HG03066 (cell line): ENCODE measurements around the gene MAPK8IP1.
"Not testable (repeated sequence)": the region's sequence is repeated elsewhere in the genome, so short reads cannot be mapped to it uniquely, and the experiment has no call there.

Experiments
- ATAC-seq: cut with Tn5 transposase; IDR thresholded peaks from one replicate; pipeline ENCODE4 v1.9.1; 2021; ENCODE audit warnings: low read depth; ENCODE audit not compliant: unreplicated experiment

The MAPK8IP1 gene

DNA sequence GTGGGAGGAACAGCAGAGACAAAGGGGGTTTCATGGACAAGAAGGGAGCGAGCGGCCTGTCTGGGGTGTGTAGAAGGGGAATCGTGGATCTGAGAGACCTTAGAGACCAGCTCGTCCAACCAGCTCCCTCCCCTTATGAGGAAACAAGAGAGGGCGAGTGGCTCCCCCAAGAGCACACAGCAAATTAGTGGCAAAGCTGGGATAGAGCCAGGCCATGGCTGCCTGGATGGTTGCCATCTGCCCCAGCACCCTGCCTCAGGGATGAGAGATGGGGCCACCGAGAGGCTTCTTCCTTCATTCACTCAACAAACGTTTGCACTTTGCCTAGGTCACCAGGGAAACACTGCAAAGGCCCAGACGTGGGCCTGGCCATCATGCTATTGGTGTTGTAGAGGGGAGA lies 4.1 kb downstream of the MAPK8IP1 start:
- ATAC-seq: no peak

- ATAC-seq: no peak
These were observed 4.5 kb downstream of the MAPK8IP1 start for GRCh38 chr11:45889966-45890365.

- ATAC-seq: no peak
These were observed 5.6 kb downstream of the MAPK8IP1 start for GRCh38 chr11:45890886-45891550.

DNA sequence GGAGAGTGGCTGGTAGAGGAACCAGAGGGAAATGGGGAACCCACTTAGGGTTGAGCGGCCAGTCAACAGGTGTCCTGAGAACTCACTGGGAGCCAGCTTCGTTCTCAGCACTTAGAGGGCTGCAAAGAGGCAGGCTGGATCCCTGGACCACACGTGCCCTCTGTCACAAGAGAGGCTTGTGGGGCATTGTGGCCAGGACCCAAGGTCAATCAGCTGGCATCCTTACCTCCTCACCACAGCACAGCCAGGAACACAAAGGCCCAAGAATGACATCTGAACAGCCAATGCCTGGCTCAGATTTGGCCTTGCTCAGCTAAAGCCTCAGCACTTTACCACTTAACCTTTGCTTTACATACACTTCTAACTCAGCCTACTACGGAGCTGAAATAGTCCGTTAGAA lies 7.4 kb downstream of the MAPK8IP1 start:
- no peak for ATAC-seq

DNA sequence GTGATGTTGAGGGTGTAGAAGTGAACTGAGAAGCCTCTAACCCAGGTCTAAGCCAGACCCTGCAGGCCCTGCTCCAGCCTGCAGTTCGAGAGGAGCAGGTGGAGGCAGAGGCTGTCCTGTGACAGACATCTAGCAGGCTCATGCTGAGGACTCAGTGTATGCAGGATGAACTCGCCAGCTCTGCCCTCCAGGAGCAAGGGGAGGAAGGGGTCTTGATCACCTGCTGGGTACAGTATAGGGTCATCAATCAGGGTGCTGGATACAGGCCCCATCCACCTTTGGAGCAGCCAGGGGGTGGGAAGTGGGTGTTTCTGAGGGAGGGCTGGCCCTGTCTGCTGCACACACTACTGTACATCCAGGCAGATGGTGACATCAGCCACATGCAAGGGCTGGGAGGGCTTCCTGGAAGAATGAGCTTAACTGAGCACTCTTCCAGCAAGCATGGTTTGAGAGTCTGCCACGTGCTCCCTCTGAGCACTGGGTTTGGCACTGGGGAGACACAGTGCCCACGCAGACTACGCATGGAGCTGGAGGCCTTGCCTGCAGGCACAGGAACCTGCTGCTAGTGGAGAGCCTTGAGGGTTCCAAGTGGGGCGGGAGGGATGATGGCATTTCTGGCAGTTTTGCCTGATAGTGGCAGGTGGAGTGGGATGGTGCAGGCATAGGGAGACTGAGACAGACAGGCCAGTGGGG lies 9.2 kb downstream of the MAPK8IP1 start:
- no peak for ATAC-seq

- ATAC-seq: no peak
These were observed 10.3 kb downstream of the MAPK8IP1 start for GRCh38 chr11:45895553-45896259.

DNA sequence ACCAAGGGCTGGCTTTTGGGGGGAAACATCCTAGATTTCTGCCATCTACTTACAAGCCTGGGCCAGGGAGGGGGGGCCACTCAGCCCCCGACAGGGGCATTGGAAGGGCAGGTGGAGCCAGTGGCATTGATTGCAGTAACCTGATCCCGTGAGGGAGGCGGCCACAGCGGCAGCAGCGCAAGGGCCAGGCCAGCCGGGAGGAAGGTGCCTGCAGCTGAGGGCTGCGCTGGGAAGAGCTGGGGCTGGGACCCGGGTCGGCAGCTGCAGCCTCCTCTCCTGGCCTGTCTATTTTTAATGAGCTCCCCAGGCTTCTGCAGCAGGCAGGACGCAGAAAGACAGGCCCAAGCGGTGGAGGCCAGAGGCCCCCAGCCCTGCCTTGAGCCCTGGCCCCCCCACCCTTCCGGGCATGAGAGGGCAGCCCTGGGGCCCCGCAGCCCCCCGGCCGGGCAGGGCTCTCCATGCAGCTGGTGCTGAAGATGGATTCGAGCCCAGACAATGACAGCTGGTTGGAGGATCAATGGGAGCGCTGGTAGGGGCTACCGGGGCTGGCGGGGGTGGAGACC lies 11.1 kb downstream of the MAPK8IP1 start:
- ATAC-seq: no peak

DNA sequence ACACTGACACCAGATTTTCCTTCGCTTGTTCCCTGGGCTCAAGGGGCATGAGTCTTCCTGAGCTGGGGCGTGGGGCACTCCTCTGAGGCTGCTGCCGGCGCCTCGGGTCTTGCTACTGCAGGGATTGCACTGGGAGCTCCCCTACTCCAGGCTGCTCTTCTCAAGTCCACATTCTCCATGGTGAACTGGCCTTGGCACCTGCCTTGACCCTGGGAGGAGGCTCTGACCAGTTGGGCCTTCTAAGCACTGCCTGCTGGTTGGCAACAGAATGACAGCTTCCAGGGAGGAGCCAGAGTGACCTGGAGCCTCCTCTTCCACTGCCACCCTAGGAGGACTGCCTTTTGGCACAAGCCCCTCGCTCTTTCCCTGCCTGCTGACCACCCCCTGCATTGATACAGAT lies 12.1 kb downstream of the MAPK8IP1 start:
- ATAC-seq: no peak

DNA sequence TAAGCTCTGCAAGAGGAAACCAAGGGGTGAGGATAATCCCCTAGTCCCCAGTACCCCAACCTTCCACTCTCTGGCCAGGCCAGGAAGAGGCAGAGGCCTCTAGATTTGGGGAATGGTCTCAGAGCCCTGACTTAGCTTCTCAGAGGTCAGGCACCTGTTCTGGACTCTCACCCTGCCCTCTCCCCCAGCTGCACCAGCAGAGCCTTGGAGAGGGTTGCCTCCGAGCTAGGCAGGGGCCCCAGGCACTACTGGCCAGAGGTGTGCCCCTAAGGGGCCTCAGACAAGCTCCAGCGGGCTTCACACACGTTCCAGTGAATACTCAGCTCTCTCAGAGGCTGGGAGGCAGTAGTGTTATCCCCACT lies 13.6 kb downstream of the MAPK8IP1 start:
- ATAC-seq: no peak

DNA sequence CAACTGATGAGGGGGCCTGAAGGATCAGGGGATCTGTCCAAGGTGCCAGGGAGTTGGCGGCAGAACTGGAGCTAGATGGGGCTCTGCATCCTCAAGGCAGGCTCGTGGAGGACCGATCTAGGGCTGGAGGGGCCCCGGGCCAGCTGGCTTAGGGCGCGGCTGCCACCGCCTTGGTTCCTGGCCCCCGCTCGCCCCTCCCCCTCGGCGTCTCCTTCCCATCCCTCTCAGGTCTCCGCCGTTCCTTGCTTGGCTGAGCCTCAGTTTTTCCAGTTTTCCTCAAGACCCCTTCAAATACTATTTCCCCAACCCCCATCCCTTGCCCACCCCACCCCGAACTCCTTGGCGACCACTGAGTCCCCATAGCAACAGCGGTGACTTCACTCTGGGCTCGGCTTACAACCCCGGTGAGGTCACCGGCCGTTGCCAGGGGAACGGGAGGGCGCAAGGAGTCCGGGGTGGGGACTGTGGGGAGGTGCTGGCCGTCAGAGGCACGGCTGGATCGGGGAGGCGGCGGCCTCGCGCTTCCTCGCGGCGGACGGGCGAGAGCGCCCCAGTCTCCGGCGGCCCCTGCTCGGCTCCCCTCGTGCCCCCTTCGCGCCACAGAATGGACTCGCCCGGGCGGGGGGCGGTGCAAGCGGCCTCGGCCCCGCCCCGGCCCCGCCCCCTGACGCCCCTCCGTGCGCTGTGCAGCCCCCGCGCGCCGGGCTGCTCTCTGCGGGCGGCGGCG lies 14.2 kb downstream of the MAPK8IP1 start:
- no peak for ATAC-seq

GRCh38 chr11:45900175-45900800 lies 14.8 kb downstream of the MAPK8IP1 start:
- not testable (repeated sequence) for ATAC-seq

DNA sequence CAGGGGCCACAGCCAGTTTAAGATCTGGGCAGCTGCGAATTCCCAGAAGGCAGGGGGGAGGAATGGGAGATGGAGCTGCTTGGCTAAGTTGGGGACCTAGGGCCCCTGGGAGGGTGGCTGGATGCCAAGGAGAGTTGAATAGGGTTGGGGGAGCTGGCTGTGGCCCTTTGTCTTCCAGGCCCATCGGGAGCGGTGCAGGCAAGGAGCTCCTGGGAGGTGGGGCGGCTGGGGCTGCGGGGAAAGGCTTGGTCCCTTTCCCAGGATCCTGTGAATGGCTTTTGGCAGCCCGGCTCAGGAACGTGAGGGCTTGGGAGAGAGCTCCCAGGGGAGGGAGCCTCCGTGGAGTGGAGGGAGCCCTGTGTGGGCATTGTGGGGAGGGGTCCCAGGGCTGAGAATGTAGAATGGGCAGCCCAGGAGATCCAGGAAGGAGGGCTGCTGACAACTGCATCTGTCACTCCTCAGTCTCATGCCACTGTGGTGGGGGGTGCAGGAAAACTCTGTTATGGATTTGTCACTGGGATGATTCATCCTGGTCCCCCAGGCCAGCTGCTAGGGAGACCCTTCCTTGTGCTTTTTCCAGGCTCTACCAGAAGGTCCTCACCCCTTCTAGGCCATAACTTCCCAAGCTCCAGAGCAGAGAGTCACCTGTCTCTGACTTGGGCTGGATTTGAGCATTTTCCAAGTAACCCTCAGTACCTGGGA lies 15.6 kb downstream of the MAPK8IP1 start:
- ATAC-seq: no peak

DNA sequence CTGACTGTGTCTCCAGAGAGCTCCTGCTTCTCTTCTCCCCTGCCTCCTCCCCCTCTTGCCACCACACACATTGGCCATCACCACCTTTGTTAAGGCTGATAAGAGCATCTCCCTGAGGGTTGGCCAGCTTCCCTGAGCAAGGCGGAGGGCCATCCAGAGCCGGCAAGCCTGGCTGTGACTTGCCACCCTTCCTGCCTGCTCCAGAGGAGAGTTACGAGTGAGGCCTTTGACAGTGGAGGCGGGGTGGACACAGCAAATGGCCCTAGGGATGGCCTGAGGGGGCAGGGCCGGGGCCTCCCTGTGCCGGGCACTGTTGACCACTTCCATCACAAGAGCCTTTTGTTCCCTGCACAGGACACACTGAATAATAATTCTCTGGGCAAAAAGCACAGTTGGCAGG lies 16.2 kb downstream of the MAPK8IP1 start:
- ATAC-seq: no peak

- no peak for ATAC-seq
These were observed 17.3 kb downstream of the MAPK8IP1 start for GRCh38 chr11:45902452-45903380.

DNA sequence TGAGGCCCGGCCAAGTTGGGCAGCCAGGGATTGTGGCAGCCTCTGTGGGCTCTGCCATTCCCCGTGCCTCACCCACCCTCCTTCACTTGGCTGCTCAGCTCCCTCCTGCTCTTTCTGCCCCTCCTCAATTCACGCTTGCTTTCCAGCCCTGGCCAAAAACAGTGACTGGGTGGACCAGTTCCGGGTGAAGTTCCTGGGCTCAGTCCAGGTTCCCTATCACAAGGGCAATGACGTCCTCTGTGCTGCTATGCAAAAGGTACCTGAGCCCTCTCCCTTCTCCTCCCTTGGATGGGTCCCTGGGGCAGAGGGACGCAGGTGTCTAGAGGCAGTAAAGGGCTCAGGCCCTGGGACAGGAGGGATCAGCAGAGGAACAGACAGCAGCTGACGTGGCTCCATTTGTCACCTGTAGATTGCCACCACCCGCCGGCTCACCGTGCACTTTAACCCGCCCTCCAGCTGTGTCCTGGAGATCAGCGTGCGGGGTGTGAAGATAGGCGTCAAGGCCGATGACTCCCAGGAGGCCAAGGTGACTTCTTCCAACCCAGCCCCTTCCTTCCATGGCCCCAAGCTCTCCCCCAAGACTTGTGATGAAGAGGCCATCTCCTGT lies 19.0 kb downstream of the MAPK8IP1 start:
- ATAC-seq: no peak

DNA sequence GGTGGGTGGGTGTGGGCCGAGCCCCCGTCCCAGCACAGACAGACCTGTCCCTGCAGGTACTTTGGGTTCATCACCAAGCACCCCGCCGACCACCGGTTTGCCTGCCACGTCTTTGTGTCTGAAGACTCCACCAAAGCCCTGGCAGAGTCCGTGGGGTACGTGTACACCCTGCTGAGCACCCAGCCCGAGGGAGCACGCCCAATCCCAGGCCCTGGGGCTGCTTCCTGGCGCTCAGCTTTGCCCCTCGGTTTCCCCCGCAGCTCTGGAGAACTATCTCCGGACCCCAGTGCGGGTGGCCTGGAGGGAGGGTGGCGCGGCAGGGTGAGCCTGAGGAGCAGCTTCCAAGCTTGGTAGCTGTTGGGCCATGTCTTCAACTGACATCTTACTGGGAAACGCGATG lies 19.6 kb downstream of the MAPK8IP1 start:
- ATAC-seq: no peak

- ATAC-seq: not testable (repeated sequence)
These were observed 20.1 kb downstream of the MAPK8IP1 start for GRCh38 chr11:45905576-45905975.

DNA sequence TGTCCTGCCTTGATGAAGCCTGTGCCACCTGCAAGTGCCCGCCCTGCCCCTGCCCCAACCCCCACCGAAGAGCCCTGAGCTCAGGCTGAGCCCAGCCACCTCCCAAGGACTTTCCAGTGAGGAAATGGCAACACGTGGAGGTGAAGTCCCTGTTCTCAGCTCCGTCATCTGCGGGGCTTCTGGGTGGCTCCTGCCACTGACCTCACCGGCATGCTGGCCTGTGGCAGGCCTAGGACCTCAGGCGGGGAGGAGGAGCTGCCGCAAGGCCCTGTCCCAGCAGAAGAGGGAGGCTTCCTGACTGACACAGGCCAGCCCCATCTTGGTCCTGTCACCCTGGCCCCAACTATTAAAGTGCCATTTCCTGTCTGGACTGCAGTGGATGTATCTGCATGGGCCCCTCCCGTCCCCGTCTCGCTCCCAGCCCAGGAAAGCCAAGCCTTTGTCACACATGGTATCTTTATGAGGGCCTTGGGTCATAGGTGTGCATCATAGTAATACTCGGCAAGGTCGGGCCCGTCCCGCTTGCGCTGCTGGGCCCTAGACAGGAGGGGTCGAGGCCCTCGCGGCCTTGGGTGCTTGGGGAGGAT lies 20.7 kb downstream of the MAPK8IP1 start:
- ATAC-seq: no peak
